Measurements from ENCODE around the gene SH3RF3. TPM values are rescaled to one million over a fixed set of nuclear protein-coding genes. Genes with fewer than 3 reads are reported as not detected.

The SH3RF3 gene
- total RNA-seq, 1 experiment from 2014 or later: 21.7 TPM

DNA sequence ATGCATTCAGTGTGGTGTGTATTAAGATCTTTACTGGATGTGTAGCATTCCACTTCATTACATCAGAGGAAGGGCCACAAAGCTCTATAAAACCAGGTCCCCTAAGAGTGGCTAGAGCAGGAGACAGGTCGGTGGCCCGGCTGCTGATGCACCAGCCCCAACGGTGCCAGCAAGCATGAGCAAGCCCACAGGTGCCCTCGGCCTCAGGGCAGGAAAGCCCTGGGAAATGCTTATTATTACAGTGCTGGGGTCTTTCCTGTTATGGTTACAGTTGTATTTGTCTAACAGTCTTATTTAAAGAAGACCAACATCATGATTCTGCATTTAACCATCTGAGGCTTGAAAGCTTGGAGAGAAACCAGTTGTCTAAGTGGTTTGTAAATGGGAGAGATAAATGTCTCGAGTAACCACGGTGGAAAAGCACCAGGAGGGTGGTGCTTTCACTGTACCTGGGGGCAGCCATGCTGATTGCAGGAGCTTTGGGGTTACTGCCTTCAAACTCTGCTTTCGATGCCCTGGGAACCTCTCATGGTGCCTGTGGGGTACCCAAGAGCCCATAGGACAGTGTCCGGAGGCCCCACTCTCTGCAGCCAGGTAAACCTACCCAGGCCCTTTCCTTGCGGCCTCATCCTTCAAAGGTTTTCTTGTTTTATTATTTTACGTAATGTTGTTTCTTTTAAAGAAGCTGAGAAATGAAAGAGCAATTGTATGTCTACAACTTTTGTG lies 133.1 kb downstream of the SH3RF3 start:
- BruUV-seq (replicated peaks): no TSS peak
- POLR2A ChIA-PET: no interaction called here
- Mint-ChIP-seq H3K4me3 (ENCODE audit: unreplicated experiment) (no peak overlapping the region), H3K36me3 (ENCODE audit: insufficient read depth, unreplicated experiment) (peaks cover 6% of the 10 kb centered on the region), H3K9me3 (ENCODE audit: unreplicated experiment) (no peaks in the 10 kb centered on the region), H3K4me1 (ENCODE audit: insufficient read depth, unreplicated experiment) (peaks cover 31% of the 10 kb centered on the region), H3K27me3 (ENCODE audit: insufficient read depth, unreplicated experiment) (no peaks in the 10 kb centered on the region), H3K27ac (ENCODE audit: low read depth, unreplicated experiment) (no peak overlapping the region)
- DNase-seq (ENCODE audit: unreplicated experiment): no peak
- TF ChIP-seq, protein P1, sequence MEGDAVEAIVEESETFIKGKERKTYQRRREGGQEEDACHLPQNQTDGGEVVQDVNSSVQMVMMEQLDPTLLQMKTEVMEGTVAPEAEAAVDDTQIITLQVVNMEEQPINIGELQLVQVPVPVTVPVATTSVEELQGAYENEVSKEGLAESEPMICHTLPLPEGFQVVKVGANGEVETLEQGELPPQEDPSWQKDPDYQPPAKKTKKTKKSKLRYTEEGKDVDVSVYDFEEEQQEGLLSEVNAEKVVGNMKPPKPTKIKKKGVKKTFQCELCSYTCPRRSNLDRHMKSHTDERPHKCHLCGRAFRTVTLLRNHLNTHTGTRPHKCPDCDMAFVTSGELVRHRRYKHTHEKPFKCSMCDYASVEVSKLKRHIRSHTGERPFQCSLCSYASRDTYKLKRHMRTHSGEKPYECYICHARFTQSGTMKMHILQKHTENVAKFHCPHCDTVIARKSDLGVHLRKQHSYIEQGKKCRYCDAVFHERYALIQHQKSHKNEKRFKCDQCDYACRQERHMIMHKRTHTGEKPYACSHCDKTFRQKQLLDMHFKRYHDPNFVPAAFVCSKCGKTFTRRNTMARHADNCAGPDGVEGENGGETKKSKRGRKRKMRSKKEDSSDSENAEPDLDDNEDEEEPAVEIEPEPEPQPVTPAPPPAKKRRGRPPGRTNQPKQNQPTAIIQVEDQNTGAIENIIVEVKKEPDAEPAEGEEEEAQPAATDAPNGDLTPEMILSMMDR (IDR thresholded peaks at IDR 0.05; ENCODE audit: unreplicated experiment): no peak
- intact Hi-C loops (cut with micrococcal nuclease): loop anchor here (10.0 kb wide), 1 partner anchor 253 kb away; no protein-coding TSS in a partner anchor
- CTCF ChIA-PET: interaction anchor here (0.7 to 1.5 kb wide), 4 partner anchors 7 to 252 kb away, joined by 3 to 4 read pairs (median 4); no protein-coding TSS in a partner anchor

DNA sequence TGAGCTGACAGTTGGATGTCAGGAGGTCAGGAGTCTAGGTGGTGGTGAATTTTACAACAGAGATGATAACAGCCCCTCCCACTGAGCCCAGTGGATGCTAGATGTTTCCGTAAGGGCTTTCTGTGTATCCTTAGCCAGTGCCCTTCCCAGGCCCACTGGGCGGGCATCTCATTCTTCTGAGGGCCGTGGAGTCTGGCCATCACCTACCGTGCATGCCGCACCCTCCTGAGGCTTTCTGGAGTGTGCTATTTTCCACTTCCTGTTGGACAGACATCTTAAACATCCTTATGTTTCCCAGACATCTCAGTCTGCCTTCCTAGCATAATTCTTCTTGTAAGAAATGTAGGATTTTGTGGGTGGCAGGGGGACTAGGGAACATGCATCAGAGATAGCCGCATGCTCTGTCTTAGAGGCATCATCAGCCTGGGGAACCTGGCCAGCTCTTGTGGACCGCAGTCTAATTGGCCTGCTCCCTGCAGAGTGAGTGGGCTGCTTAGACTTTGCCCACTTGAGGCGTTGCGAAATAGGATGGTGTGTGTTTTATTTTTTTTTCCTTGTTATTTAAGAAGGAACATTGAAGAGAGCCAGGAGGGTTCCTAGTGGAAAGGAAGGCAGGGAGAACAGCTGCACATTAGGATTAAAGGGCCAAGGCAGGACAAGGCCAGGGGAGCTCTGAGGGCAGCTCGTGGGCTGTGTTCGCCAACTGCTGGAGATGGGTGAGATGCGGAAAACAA lies 135.8 kb downstream of the SH3RF3 start:
- Mint-ChIP-seq H3K9me3 (ENCODE audit: unreplicated experiment) (no peaks in the 10 kb centered on the region), H3K36me3 (ENCODE audit: insufficient read depth, unreplicated experiment) (peaks cover 9% of the 10 kb centered on the region), H3K27ac (ENCODE audit: low read depth, unreplicated experiment) (no peak overlapping the region), H3K4me1 (ENCODE audit: insufficient read depth, unreplicated experiment) (peaks cover 28% of the 10 kb centered on the region), H3K4me3 (ENCODE audit: unreplicated experiment) (no peak overlapping the region), H3K27me3 (ENCODE audit: insufficient read depth, unreplicated experiment) (no peaks in the 10 kb centered on the region)
- TF ChIP-seq, protein P1 (IDR thresholded peaks at IDR 0.05; ENCODE audit: unreplicated experiment): no peak
- intact Hi-C loops (cut with micrococcal nuclease): loop anchor here (10.0 kb wide), 1 partner anchor 250 kb away; no protein-coding TSS in a partner anchor
- ChIA-PET CTCF (no interaction called here), POLR2A (no interaction called here)
- DNase-seq (ENCODE audit: unreplicated experiment): peak; percentile 43
- no TSS peak for BruUV-seq (replicated peaks)

DNA sequence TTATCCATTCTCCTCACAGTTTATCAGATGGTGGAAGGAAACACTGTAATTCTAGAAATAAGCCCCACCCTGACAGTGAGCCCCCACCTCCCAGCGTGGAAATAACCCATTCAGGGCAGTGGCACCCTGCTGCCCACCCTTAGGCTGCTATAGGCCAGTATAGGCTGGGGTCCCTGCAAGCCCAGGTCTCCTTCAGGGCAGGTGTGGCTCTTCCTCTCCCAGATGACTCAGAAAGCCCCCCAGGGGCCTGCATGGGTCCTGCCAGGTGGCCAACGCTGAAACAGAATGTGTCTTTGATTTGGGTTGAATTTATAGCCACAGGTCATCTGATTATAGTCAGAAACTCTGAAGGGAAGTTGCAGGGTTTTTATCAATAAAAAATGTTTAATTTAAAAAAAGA lies 136.4 kb downstream of the SH3RF3 start:
- DNase-seq (ENCODE audit: unreplicated experiment): no peak
- Mint-ChIP-seq H3K4me1 (ENCODE audit: insufficient read depth, unreplicated experiment) (peaks cover 23% of the 10 kb centered on the region), H3K9me3 (ENCODE audit: unreplicated experiment) (no peaks in the 10 kb centered on the region), H3K27me3 (ENCODE audit: insufficient read depth, unreplicated experiment) (no peaks in the 10 kb centered on the region), H3K4me3 (ENCODE audit: unreplicated experiment) (no peak overlapping the region), H3K36me3 (ENCODE audit: insufficient read depth, unreplicated experiment) (peaks cover 10% of the 10 kb centered on the region), H3K27ac (ENCODE audit: low read depth, unreplicated experiment) (no peak overlapping the region)
- CTCF ChIA-PET: no interaction called here
- BruUV-seq (replicated peaks): no TSS peak
- intact Hi-C loops (cut with micrococcal nuclease): loop anchor here (10.0 kb wide), 1 partner anchor 249 kb away; no protein-coding TSS in a partner anchor
- POLR2A ChIA-PET: no interaction called here
- TF ChIP-seq, protein P1 (IDR thresholded peaks at IDR 0.05; ENCODE audit: unreplicated experiment): no peak

DNA sequence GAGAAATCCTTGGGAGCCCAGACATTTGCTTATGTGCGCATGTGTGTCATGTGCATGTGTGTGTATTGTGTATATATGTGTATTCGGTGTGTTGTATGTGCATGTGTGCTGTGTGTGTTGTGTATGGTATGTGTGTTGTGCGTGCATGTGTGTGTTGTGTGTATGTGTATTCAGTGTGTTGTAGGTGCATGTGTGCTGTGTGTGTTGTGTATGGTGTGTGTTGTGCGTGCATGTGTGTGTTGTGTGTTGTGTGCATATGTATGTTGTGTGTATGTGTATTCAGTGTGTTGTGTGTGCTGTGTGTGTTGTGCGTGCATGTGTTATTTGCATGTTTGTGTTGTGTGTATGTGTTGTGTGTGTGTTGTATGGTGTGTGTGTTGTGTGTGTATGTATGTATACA lies 136.9 kb downstream of the SH3RF3 start:
- Mint-ChIP-seq H3K36me3 (ENCODE audit: insufficient read depth, unreplicated experiment) (peaks cover 10% of the 10 kb centered on the region), H3K27me3 (ENCODE audit: insufficient read depth, unreplicated experiment) (no peaks in the 10 kb centered on the region), H3K27ac (ENCODE audit: low read depth, unreplicated experiment) (no peak overlapping the region), H3K9me3 (ENCODE audit: unreplicated experiment) (no peaks in the 10 kb centered on the region), H3K4me1 (ENCODE audit: insufficient read depth, unreplicated experiment) (peaks cover 24% of the 10 kb centered on the region), H3K4me3 (ENCODE audit: unreplicated experiment) (no peak overlapping the region)
- no peak for DNase-seq (ENCODE audit: unreplicated experiment)
- BruUV-seq (replicated peaks): no TSS peak
- POLR2A ChIA-PET: no interaction called here
- intact Hi-C loops (cut with micrococcal nuclease): loop anchor here (10.0 kb wide), 1 partner anchor 249 kb away; no protein-coding TSS in a partner anchor
- CTCF ChIA-PET: no interaction called here
- TF ChIP-seq, protein P1 (IDR thresholded peaks at IDR 0.05; ENCODE audit: unreplicated experiment): no peak
